ENCODE results near the gene CSMD2.

Gene CSMD2

GRCh38 chr1:34156739-34157138 lies 8.3 kb downstream of the CSMD2 start:
- no peak for DNase-seq

GRCh38 chr1:34155860-34156259 lies 9.2 kb downstream of the CSMD2 start:
- DNase-seq, result no peak

- no peak for DNase-seq
Observed at GRCh38 chr1:34153246-34153645, 11.8 kb downstream of the CSMD2 start.

GRCh38 chr1:34149501-34149900 lies 15.5 kb downstream of the CSMD2 start:
- no peak for DNase-seq

DNA sequence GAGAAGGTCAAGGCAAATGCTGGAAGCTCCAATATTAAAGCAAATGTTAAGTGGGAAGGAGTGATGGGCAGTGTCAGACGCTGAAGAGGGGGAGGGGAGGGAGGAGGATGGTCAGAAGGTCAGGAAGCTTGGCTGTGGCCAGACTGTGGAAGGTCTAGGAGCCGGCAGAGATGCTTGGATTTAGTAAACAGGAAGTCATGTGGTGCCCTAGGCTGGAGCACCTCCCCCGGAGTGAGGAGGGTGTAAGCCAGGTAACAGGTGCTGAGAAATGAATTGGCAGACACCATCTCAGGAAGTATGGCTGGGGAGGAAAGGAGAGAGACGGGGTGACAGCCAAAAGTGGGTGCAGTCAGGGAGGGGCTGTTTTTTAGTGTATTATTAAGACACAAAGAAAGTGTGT lies 17.7 kb downstream of the CSMD2 start:
- no peak for DNase-seq

DNA sequence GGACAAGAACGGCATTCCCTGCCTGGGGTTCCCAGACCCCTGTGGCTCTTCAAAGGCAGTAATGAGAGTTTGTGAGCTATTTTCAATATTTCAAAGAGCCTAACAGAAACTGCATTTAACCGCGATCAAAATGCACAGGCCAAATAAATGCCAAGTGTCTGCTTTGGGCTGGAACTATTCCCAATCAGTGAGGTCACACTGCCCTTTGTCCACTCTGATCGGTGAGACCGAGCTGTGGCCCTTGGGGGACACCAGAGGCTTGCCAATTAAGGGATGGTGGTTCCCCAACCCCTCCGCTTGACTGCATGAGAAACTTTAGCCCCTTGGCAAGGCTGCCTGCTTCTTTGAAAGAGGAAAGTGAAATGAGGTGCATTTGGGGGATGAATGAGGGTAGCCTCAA lies 20.3 kb downstream of the CSMD2 start:
- no peak for DNase-seq

DNA sequence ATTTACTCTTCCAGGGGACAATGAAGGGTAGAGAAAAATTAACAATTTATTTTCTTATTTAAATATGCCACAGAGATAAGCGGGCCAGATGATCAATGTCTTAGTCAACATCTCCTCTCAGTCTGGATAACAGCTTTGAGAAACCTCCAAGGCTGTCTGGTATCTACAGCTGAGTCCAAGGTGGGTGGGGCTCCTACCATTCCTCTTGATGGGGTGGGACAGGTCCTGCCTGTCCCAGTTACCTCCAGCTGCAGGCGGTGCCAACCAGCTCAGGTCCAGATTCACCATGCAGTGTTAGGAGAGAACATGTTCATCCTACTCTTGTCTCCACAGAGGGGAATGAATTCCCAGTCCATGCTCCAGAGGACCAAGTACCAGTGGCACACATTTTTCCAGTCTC lies 21.1 kb downstream of the CSMD2 start:
- no peak for DNase-seq

GRCh38 chr1:34140011-34140676 lies 24.9 kb downstream of the CSMD2 start:
- peak in 3 of 51 donors; percentile 12 to 22 (median 15) for DNase-seq

GRCh38 chr1:34137411-34137810 lies 27.6 kb downstream of the CSMD2 start:
- no peak for DNase-seq

DNA sequence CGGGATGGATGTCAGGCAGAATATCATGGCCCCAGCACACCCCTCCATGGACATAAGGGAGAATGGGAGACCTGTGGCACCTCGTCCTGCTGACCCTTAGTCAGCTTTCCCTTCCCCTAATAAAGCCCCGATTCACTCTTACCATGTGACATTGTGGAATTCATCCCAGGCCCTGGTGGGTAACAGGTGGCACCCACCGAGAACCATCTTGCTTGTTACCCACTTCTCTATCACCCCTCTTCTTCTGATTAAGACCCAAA lies 32.9 kb downstream of the CSMD2 start:
- DNase-seq, result no peak

DNA sequence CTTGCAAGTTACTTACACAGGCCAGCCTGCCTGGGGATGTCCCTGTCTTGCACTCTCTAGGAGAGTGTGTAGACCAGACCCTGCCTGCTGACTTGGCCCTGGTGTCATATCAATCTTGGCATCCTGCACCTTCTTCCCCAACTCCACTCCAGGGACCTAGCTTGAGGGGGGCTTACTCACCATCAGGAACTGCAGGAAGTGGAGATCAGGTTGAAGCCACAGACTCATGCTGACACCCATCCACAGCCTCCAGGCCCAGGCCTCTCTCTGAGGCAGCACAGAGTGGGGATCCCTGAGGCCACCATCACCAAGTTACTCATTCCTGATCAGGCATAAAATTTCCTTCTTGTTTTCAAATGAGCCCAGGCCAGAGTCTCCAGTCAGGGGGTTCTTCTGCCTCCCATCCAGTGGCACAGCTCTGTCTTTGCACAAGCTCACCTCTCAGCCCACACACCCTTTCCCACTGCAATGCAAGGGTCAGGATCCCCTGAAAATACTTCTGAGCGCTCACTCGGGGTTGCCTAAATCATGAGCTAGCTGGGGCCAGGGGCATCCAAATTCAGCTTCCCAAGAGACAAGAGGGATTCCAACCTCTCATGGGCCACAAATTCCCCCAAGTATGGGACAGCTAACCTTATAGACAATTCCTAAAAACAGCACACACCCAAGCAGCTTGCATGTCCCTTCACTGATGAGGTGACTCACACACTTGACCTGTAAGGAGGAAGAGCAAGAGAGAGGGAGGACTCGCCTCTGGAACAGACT lies 33.5 kb downstream of the CSMD2 start:
- DNase-seq, result no peak

- DNase-seq, result no peak
Observed at GRCh38 chr1:34130306-34130705, 34.7 kb downstream of the CSMD2 start.

- DNase-seq, result peak in 1 of 51 donors; percentile 20
Observed at GRCh38 chr1:34129630-34130029, 35.4 kb downstream of the CSMD2 start.

- DNase-seq, result no peak
Observed at GRCh38 chr1:34128186-34128889, 36.7 kb downstream of the CSMD2 start.

- no peak for DNase-seq
Observed at GRCh38 chr1:34127006-34128000, 37.7 kb downstream of the CSMD2 start.

DNA sequence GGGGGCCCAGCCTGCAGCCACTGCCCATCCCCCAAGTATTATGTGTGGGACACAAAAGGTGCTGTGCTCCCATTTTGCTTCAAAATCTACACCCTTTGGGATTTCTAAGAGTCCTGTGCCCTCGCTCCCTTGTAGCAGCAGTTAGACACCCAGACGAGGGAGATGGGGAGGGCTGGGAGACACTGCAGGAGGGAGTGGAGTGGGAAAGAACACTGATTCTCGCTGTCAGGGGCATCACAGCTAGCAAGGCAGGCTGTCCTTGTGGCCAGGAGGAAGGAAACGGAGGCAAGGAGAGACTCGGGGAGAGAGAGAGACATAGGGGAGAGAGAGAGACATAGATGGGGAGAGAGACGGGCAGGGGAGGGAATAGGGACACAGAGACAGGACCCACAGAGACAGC lies 38.5 kb downstream of the CSMD2 start:
- DNase-seq, result no peak

GRCh38 chr1:34125721-34126380 lies 39.2 kb downstream of the CSMD2 start:
- DNase-seq, result no peak

DNA sequence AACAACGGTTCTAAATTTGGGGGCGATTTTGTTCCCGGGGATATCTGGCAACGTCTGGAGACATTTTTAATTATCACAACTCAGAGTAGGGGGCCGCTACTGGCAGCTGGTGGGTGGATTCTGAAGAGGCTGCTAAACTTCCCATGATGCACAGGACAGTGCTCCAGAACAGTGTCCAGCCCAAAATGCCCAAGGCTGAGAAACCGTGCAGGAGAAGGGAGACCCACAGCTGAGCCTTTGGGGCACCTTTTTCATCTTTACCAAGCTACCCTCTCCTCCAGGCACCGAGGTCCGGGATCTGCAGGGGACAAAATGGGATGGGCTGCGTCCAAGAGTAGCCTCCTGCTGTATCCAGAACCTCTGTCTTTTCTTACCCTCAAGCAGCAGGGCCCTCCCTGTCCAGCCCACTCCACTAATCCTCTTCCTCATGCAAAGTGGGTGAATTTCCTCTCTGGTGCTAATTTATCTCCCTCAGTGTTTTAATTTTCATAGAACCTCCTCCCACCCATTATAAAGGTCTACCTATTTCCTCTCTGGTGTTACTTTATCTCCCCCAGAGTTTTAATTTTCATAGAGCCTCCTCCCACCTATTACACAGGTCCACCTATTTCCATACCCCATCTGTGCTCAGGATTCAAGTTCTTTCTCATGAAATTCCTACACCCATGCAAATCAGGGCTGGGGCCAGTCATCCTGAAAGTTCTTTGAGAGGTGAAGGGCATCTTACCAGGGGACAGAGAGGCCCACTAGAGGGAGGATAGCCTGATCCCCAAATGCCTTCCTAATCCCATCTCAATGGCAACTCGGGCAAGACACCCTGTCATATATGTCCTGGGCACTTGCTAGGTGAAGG lies 42.7 kb downstream of the CSMD2 start:
- no peak for DNase-seq

DNA sequence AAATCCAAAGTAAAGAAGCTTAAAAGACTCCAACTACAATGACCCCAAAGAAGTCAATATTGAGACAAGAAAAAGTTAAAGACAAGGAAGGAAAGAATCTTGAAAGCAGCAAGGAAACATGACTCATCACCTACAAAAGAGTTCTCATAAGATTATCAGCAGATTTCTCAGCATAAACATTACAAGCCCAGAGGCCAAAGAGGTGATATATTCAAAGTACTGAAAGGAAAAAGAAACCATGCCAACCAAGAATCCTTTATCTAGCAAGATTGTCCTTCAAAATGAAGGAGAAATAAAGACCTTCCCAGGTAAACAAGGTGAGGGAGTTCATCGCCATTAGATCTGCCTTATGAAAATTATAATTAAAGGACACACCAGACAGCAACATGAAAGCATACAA lies 49.8 kb downstream of the CSMD2 start:
- no peak for DNase-seq

- peak in 1 of 51 donors; percentile 14 for DNase-seq
Observed at GRCh38 chr1:34113887-34114286, 51.1 kb downstream of the CSMD2 start.

Measured in hypothalamus (tissue), 51 donors.